Measurements from ENCODE around the gene ANKS3. TPM values are rescaled to one million over a fixed set of nuclear protein-coding genes. Genes with fewer than 3 reads are reported as not detected.

Gene ANKS3
- total RNA-seq, 1 experiment from 2014 or later, result 13.8 TPM

DNA sequence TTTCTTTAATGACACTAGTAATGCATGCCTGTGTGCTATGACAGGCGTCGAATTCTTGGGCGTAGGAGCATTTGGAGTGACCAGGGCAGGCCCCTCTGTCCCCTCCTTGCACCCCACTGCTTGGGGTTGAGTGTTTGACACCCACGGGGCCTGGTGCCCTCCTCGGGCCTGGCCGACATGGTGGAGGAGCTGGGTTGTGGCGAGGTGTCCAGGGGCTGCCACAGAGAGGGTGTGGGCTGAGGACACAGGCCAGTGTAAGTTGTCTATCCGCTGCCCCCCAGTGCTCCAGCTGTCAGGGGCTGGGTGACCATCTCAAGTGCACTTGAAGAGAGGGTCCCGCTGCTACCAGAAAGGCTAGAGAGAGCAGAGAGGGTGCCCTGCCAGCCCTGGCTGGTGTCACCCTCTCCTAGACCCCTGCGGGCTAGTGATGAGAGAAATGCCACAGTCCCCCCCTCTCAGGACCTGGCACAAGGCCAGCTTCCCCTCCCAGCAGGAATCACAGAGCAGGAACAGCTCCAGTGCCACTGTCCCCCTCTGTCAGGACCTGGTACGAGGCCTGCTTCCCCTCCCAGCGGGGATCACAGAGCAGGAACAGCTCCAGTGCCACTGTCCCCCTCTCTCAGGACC, 79.0 kb downstream of the ANKS3 start:
- no peak for DNase-seq (ENCODE audit: extremely low read depth, low read depth)

GRCh38 chr16:4654011-4654963, 79.8 kb downstream of the ANKS3 start:
- DNase-seq (ENCODE audit: extremely low read depth, low read depth), result no peak

DNA sequence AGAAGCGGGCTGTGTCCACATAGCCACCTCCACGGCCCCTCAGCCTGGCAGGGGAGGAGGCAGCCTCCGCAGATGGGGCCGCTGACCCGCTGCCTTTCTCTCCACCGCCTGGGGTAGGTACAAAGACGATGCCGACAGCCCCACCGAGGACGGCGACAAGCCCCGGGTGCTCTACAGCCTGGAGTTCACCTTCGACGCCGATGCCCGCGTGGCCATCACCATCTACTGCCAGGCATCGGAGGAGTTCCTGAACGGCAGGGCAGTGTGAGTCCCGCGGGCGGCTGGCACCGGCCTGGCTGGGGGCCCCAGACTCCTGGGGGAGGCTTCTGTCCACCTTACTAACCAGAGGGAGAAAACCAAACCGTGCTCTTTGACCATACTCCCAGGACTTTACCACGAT, 81.5 kb downstream of the ANKS3 start:
- DNase-seq (ENCODE audit: extremely low read depth, low read depth), result no peak

- no peak for DNase-seq (ENCODE audit: extremely low read depth, low read depth)
Observed at GRCh38 chr16:4651827-4652226, 82.2 kb downstream of the ANKS3 start.

DNA sequence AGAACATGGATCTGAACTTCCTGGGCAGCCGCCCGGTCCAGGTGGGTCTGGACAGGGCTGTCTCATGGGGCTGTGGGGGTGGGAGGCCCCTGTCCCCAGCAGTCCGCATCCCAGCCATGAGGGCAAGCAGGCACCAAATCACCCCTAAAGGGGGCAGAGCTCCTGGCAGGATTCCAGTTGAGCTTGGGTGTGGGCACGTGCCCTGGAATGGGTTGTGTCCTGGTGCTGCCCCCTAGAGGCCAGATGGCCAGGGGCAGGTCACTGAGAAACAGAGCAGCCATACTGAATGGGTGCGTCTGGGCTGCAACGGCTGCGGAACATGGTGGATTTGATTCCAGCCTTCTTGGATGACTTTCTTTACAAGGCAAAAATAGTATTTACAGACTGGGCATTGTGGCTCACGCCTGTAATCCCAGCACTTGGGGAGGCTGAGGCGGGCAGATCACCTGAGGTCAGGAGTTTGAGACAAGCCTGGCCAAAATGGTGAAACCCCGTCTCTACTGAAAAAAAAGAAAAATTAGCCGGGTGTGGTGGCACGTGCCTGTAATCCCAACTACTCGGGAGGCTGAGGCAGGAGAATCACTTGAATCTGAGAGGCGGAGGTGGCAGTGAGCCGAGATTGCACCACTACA, 83.5 kb downstream of the ANKS3 start:
- peak; percentile 78 for DNase-seq (ENCODE audit: extremely low read depth, low read depth)

GRCh38 chr16:4649744-4650442, 84.2 kb downstream of the ANKS3 start:
- DNase-seq (ENCODE audit: extremely low read depth, low read depth), result no peak

DNA sequence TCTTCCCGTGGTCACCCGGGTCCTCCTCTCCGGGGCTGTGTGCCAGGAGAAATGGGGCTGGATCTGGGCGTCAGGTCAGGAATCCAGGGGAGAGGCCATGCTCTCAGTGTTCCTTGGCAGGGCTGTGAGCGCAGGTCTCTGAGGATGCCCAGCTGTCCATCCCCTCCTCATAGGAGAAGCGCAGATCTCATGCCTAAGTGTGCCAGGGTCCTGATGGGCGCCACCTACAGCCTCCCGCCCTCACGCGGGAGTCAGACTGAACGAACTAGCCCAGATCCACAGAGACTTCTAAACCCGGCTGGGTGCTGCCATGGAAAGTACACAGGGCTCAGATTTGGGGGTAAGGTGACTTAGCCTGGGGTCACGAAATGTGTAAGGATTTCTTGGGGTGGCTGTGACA, 85.2 kb downstream of the ANKS3 start:
- no peak for DNase-seq (ENCODE audit: extremely low read depth, low read depth)

GRCh38 chr16:4647644-4647980, 86.5 kb downstream of the ANKS3 start:
- DNase-seq (ENCODE audit: extremely low read depth, low read depth), result no peak

- DNase-seq (ENCODE audit: extremely low read depth, low read depth), result no peak
Observed at GRCh38 chr16:4646773-4647643, 87.1 kb downstream of the ANKS3 start.

Small RNA genes lying within 50 kb of the gene (small RNA-seq; reads per million reads assigned to genes)
- gene MIR6769A (0 reads per million in 2 experiments), gene RF00017 (0 reads per million in 2 experiments)

Other genes with a start within 250 kb of the ANKS3 start
- gene CDIP1, start 195.5 kb downstream of the ANKS3 start, total RNA-seq (2014; rRNA removed; shearing (Covaris generic)), result 4.7 and 5.3 TPM in 2 replicates
- gene C16orf96, start 177.9 kb downstream of the ANKS3 start, total RNA-seq (2014; rRNA removed; shearing (Covaris generic)), result not detected in 2 replicates
- 10.7 and 11.5 TPM in 2 replicates for gene UBALD1, start 119.4 kb downstream of the ANKS3 start, total RNA-seq (2014; rRNA removed; shearing (Covaris generic))
- gene MGRN1, start 109.4 kb downstream of the ANKS3 start, total RNA-seq (2014; rRNA removed; shearing (Covaris generic)), result 13.6 and 15.3 TPM in 2 replicates
- 5.5 and 7.8 TPM in 2 replicates for gene NUDT16L1, start 40.7 kb downstream of the ANKS3 start, total RNA-seq (2014; rRNA removed; shearing (Covaris generic))
- gene DNAAF8, start 266 bp upstream of the ANKS3 start, total RNA-seq (2014; rRNA removed; shearing (Covaris generic)), result 0.15 and 0.26 TPM in 2 replicates
- gene ZNF500, start 32.9 kb upstream of the ANKS3 start, total RNA-seq (2014; rRNA removed; shearing (Covaris generic)), result 6.2 and 7.0 TPM in 2 replicates
- gene SEPTIN12, start 54.1 kb upstream of the ANKS3 start, total RNA-seq (2014; rRNA removed; shearing (Covaris generic)), result not detected in 2 replicates
- gene SMIM22, start 61.1 kb upstream of the ANKS3 start, total RNA-seq (2014; rRNA removed; shearing (Covaris generic)), result not detected in 2 replicates
- gene ROGDI, start 68.4 kb upstream of the ANKS3 start, total RNA-seq (2014; rRNA removed; shearing (Covaris generic)), result 5.3 and 9.5 TPM in 2 replicates
- gene GLYR1, start 113.0 kb upstream of the ANKS3 start, total RNA-seq (2014; rRNA removed; shearing (Covaris generic)), result 21.8 and 31.1 TPM in 2 replicates
- 25.2 and 27.1 TPM in 2 replicates for gene UBN1, start 113.2 kb upstream of the ANKS3 start, total RNA-seq (2014; rRNA removed; shearing (Covaris generic))
- gene PPL, start 202.9 kb upstream of the ANKS3 start, total RNA-seq (2014; rRNA removed; shearing (Covaris generic)), result 2.5 and 3.5 TPM in 2 replicates
- gene SEC14L5, start 224.1 kb upstream of the ANKS3 start, total RNA-seq (2014; rRNA removed; shearing (Covaris generic)), result 0.02 and 0.12 TPM in 2 replicates

Data from NCI-H460 (cell line).